Purkinje cell (primary cell): ENCODE data around the gene TUBA4A. TPM values are rescaled to one million over a fixed set of nuclear protein-coding genes. Genes with fewer than 3 reads are reported as not detected.

Experiments
- polyA plus RNA-seq: library from polyadenylated mRNA; unstranded; fragments of >200 nt; fragmentation: Nextera tagmentation; gene quantifications from 2 replicates; pipeline ENCODE4 v1.2.1, GENCODE V29; 2014

Gene TUBA4A
- polyA plus RNA-seq = 297 and 356 TPM in 2 replicates

DNA sequence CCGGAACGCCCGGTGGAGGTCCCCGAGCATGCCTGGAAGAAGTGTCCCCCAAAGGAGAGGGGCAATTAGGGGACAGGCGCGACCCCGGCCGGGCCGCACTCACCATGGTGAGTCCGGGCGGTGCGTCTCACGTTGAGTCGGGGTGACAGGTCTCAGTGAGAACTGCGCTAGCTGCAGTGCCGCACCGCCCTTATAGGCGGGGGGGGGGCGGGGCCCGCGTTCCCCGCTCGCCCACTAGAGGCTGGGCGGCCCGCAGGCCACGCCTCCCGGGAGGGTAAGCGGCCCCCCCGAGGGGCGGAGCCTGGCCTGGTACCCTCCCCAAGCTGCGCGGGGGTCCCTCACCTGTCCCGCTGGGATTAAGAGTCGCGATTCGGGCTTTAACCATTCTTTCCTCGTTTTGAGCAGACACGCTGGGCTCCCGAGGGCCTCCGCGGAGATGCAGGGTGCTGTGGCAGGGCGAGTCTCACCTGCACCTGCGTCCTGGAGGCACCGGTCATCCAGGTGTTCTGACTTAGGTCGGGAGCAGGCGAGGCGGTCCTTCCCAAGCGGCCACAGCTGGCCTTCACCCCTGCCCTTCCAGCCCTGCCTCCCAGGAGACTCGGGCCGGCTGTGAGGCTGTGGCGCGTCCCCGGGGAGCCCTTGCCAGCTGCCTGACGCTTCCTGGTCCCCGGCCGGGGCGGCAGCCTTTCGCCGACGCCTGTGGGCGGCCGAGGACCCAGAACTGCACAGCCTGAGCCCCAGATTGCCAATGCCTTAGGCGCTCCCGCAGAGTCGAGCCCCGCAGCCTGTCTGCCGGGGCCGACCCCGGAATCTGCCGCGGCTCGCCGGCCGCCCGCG lies at the start of gene TUBA4A:
TUBA4A (minus strand) TSS at position 166 of the 837 bp plus-strand sequence; CDS start at position 106, 60 bp downstream.

DNA sequence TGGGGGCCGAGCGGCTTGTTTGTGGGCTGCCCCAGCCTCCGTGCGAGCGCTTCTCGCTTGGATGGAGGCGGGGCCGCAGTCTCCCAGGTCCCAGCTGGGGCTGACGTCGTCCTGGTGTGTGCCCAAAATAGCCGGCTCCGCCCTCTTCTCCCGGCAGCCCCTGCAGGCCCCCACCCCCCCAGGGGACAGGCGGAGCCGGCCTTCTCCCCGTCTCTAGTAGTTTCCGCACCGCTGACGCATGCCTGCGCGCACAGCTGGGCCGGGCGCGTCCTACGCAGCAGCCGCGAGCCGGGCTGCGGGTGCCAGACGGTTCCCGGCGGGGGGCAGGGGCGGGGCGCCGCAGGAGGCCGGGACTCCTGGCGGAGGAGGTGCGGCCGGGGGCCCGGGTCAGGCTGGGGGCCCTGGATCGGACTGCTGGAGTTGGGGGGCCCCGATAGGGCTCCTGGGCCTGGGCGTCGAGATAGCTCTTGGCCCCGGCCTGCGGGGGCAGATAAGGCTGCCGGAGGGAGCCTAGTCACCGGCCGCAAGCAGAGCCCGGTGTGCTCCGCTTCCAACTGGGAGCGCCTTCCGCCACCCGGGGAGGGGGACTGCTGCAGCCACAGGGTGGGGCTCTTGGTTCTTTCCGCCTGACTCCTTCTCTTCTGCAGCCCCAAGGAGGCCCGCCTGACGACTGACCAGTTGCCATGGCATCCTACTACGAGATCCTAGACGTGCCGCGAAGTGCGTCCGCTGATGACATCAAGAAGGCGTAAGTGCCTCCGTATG lies 25.6 kb upstream of the TUBA4A start, which contains the start of gene DNAJB2:
DNAJB2 (plus strand) TSS at position 216 of the 765 bp plus-strand sequence; CDS start at position 684, 468 bp downstream.

DNA sequence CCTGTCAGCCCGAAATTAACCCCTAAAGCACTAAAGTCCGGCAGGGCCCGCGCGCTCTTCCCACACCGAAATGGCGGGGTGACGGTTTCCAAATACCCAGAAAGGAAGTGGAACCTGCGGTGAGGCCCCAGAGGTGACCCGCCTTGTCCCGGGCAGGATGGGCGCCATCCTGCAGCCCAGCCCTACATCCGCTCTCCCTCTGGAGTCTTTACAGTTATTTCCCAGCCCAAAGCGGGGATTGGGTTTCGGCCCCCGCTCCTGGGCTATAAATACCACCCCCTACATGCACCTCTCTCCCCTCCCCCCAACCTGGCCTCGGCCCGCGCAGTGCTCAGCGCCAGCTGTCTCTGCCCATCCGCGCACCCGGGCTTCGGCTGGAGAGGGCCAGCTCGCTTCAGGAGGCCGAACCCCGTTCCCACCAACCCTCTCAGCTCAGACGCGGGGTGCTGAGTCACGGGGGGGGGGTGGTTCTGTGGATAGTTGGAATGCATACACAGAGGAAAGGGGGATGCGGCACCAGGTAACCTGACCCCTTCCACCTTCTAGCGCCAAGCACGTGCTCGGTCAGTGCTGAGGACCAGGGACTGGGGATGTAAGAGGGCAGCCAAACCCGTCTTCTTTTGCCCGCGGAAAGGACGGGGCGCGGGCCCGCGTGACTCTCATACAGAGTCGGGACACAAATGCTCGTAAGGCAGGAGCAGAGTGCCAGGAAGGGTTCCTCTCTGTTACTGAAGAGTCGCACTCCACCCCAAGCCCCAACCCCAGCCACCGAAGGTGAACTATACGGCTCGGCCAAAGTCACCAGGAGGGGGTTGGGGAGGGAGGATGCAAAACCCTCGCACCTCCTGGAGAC lies 592 bp downstream of the TUBA4A start, which contains the start of gene TUBA4B:
TUBA4B (plus strand) TSS at position 344 of the 853 bp plus-strand sequence; CDS start at position 509, 165 bp downstream.

GRCh38 chr2:219245148-219245898 lies 8.4 kb downstream of the TUBA4A start, which contains the start of the genes GLB1L and STK16:
Gene GLB1L, minus strand, starts transcription at chr2:219245444. Its CDS starts 1,871 bp downstream, at chr2:219243573.
Gene STK16, plus strand, starts transcription at chr2:219245479. Its CDS starts 521 bp downstream, at chr2:219246000.

GRCh38 chr2:219229305-219230058 lies 24.2 kb downstream of the TUBA4A start, which contains the start of the genes ANKZF1 and ATG9A:
Gene ANKZF1, plus strand, starts transcription at chr2:219229806. Its CDS starts 452 bp downstream, at chr2:219230258.
Gene ATG9A, minus strand, starts transcription at chr2:219229636. Its CDS starts 1,612 bp downstream, at chr2:219228024.

GRCh38 chr2:219218732-219219701 lies 34.7 kb downstream of the TUBA4A start, which contains the start of gene ABCB6:
Gene ABCB6, minus strand, starts transcription at chr2:219218958. Its CDS starts 285 bp downstream, at chr2:219218673.

GRCh38 chr2:219206328-219207133 lies 47.2 kb downstream of the TUBA4A start, which contains the start of gene ZFAND2B:
Gene ZFAND2B, plus strand, starts transcription at chr2:219206782. Its CDS starts 206 bp downstream, at chr2:219206988.

Other genes with a start within 250 kb of the TUBA4A start
- 2.5 TPM in 1 of 2 replicates, not detected in the other for gene CFAP65, start 212.4 kb downstream of the TUBA4A start, polyA plus RNA-seq
- not detected in 2 replicates for gene IHH, start 193.0 kb downstream of the TUBA4A start, polyA plus RNA-seq
- 7.2 and 8.3 TPM in 2 replicates for gene NHEJ1, start 93.1 kb downstream of the TUBA4A start, polyA plus RNA-seq
- not detected in 2 replicates for gene SLC23A3, start 83.9 kb downstream of the TUBA4A start, polyA plus RNA-seq
- 4.6 and 9.5 TPM in 2 replicates for gene CNPPD1, start 77.0 kb downstream of the TUBA4A start, polyA plus RNA-seq
- gene RETREG2, start 75.6 kb downstream of the TUBA4A start, polyA plus RNA-seq = 43.3 and 81.2 TPM in 2 replicates
- gene ZFAND2B, start 47.1 kb downstream of the TUBA4A start, polyA plus RNA-seq = 6.2 and 7.7 TPM in 2 replicates
- 23.5 and 25.0 TPM in 2 replicates for gene ABCB6, start 35.0 kb downstream of the TUBA4A start, polyA plus RNA-seq
- 24.5 and 24.6 TPM in 2 replicates for gene ATG9A, start 24.3 kb downstream of the TUBA4A start, polyA plus RNA-seq
- gene ANKZF1, start 24.1 kb downstream of the TUBA4A start, polyA plus RNA-seq = 11.0 and 12.0 TPM in 2 replicates
- 0.46 and 3.0 TPM in 2 replicates for gene GLB1L, start 8.5 kb downstream of the TUBA4A start, polyA plus RNA-seq
- 2.6 and 9.3 TPM in 2 replicates for gene STK16, start 8.4 kb downstream of the TUBA4A start, polyA plus RNA-seq
- not detected in 2 replicates for gene TUBA4B, start 675 bp downstream of the TUBA4A start, polyA plus RNA-seq
- gene DNAJB2, start 25.4 kb upstream of the TUBA4A start, polyA plus RNA-seq = 16.3 and 37.3 TPM in 2 replicates
- 89.5 and 103 TPM in 2 replicates for gene PTPRN, start 55.5 kb upstream of the TUBA4A start, polyA plus RNA-seq
- 6.5 TPM in 1 of 2 replicates, not detected in the other for gene RESP18, start 78.8 kb upstream of the TUBA4A start, polyA plus RNA-seq
- 14.2 and 14.7 TPM in 2 replicates for gene DNPEP, start 134.0 kb upstream of the TUBA4A start, polyA plus RNA-seq
- not detected in 2 replicates for gene DES, start 164.5 kb upstream of the TUBA4A start, polyA plus RNA-seq
- 1.5 and 3.0 TPM in 2 replicates for gene SPEG, start 180.9 kb upstream of the TUBA4A start, polyA plus RNA-seq
- 2.8 and 5.3 TPM in 2 replicates for gene GMPPA, start 245.0 kb upstream of the TUBA4A start, polyA plus RNA-seq